GM12878 (cell line): ENCODE measurements around the gene PDE8B. TPM values are rescaled to one million over a fixed set of nuclear protein-coding genes. Genes with fewer than 3 reads are reported as not detected.

Experiments used
- ATAC-seq: fragments of 200-7000 bp; cut with Tn5 transposase; 3 replicates; pipeline ENCODE4 v1.9.1; 2020; ENCODE audit warnings: mild to moderate bottlenecking, moderate library complexity
- BruUV-seq: library from RNA; stranded (reverse); fragments of 400-500 nt; replicated peaks from 2 replicates; lab custom pipeline; 2021; lab: Mats Ljungman, UMichigan
- CTCF ChIA-PET: fragments of 300-600 bp; sonication (Branson Sonifier 250); formaldehyde crosslinking; extraction: SDS; loops from one replicate; lab custom pipeline; 2021; ENCODE audit warnings: inconsistent platforms; lab: Yijun Ruan, JAX
- POLR2A ChIA-PET: fragments of 350-600 bp; formaldehyde crosslinking; extraction: SDS; loops from one replicate; lab custom pipeline; 2021; ENCODE audit warnings: inconsistent platforms; lab: Charles Lee
- RAD21 ChIA-PET: fragments of 300-600 bp; sonication (Branson Sonifier 250); formaldehyde crosslinking; loops from one replicate; lab custom pipeline; 2023; ENCODE audit warnings: antibody characterized with exemption; ENCODE audit not compliant: unreplicated experiment; lab: Charles Lee
- SMC1A ChIA-PET: fragments of 300-600 bp; sonication (Branson Sonifier 250); formaldehyde crosslinking; loops from one replicate; lab custom pipeline; 2023; ENCODE audit not compliant: unreplicated experiment, uncharacterized antibody; lab: Charles Lee
- DNase-seq: peaks from one replicate; pipeline ENCODE4 v3.0.0-alpha.2; 2011; ENCODE audit warnings: low read depth, low spot score
- FAIRE-seq: peaks from 3 replicates; lab custom pipeline; 2011; peaks lifted over from hg19 to GRCh38; lab: Jason Lieb, UNC
- H2AFZ ChIP-seq: 2 replicates; pipeline ENCODE4 v1.6.0; 2011; ENCODE audit warnings: low read depth, low read length, control low read depth; ENCODE audit not compliant: control insufficient read depth
- H3K27ac ChIP-seq: 2 replicates; pipeline ENCODE4 v1.5.1; 2011; ENCODE audit warnings: control low read depth; ENCODE audit not compliant: control insufficient read depth, insufficient read depth
- H3K27me3 ChIP-seq, 2 experiments: replicated peaks in 1 of 2; 2 replicates each; pipeline versions ENCODE4 v1.6.0 to v1.6.1; 2011; ENCODE audit warnings: low read length in 1 of 2; ENCODE audit not compliant: control insufficient read depth in 2 of 2, insufficient read depth in 2 of 2
- H3K36me3 ChIP-seq, 2 experiments: 2 replicates each; pipeline ENCODE4 v1.5.1; 2011; ENCODE audit warnings: low read length in 1 of 2; ENCODE audit not compliant: control insufficient read depth in 2 of 2, insufficient read depth in 2 of 2
- H3K4me1 ChIP-seq: 2 replicates; pipeline ENCODE4 v1.6.1; 2011; ENCODE audit warnings: mild to moderate bottlenecking, low read length, moderate library complexity, mixed read lengths; ENCODE audit not compliant: control insufficient read depth, insufficient read depth
- H3K4me2 ChIP-seq: 2 replicates; pipeline ENCODE4 v1.6.0; 2011; ENCODE audit warnings: control low read depth; ENCODE audit not compliant: control insufficient read depth, insufficient read depth
- H3K4me3 ChIP-seq: fragments of 200-600 bp; sonication (generic); 2 replicates; pipeline ENCODE4 v1.5.1; 2016
- H3K79me2 ChIP-seq: 2 replicates; pipeline ENCODE4 v1.6.0; 2011; ENCODE audit warnings: low read length; ENCODE audit not compliant: control insufficient read depth, insufficient read depth
- H3K9ac ChIP-seq: 2 replicates; pipeline ENCODE4 v1.8.0; 2011; ENCODE audit warnings: low read length, control low read depth, mixed read lengths; ENCODE audit not compliant: control insufficient read depth, insufficient read depth
- H3K9me3 ChIP-seq: replicated peaks from 3 replicates; pipeline ENCODE4 v1.5.1; 2011; ENCODE audit warnings: mild to moderate bottlenecking, low read length; ENCODE audit not compliant: control insufficient read depth, insufficient read depth
- H4K20me1 ChIP-seq: 2 replicates; pipeline ENCODE4 v1.6.0; 2011; ENCODE audit not compliant: control insufficient read depth, insufficient read depth
- CBX3 ChIP-seq: fragments of 200-600 bp; sonication (generic); IDR thresholded peaks from 2 replicates; pipeline ENCODE4 v1.6.1; 2016; ENCODE audit warnings: low read depth, borderline replicate concordance
- ESRRA ChIP-seq: IDR thresholded peaks from 2 replicates; pipeline ENCODE4 v1.6.1; 2012; ENCODE audit warnings: mild to moderate bottlenecking, low read length, improper control_type of control experiment
- HDAC2 ChIP-seq: fragments of 200-600 bp; sonication (generic); IDR thresholded peaks from 2 replicates; pipeline ENCODE4 v1.6.1; 2017
- MEF2A ChIP-seq: IDR thresholded peaks from 2 replicates; pipeline ENCODE4 v1.6.1; 2011; ENCODE audit warnings: low read depth, mild to moderate bottlenecking, low read length, moderate library complexity; ENCODE audit not compliant: insufficient read depth
- MLLT1 ChIP-seq: fragments of 450-650 bp; IDR thresholded peaks from 2 replicates; pipeline ENCODE4 v1.6.1; 2016; ENCODE audit warnings: mild to moderate bottlenecking
- MYB ChIP-seq: fragments of 150-350 bp; IDR thresholded peaks from 2 replicates; pipeline ENCODE4 v1.6.1; 2014; ENCODE audit warnings: mild to moderate bottlenecking, low read depth, low read length, borderline replicate concordance
- NFIC ChIP-seq: IDR thresholded peaks from 2 replicates; pipeline ENCODE4 v1.6.1; 2012; ENCODE audit warnings: low read depth, mild to moderate bottlenecking, inconsistent platforms, low read length, moderate library complexity
- NFYA ChIP-seq: IDR thresholded peaks from 2 replicates; pipeline ENCODE4 v1.6.1; 2011; ENCODE audit warnings: low read depth, mild to moderate bottlenecking, low read length, improper control_type of control experiment, borderline replicate concordance
- PKNOX1 ChIP-seq: fragments of 450-650 bp; IDR thresholded peaks from 2 replicates; pipeline ENCODE4 v1.6.1; 2016; ENCODE audit warnings: mild to moderate bottlenecking
- SREBF1 ChIP-seq: IDR thresholded peaks from 2 replicates; pipeline ENCODE4 v1.6.1; 2012; ENCODE audit warnings: mild to moderate bottlenecking, low read length
- STAT1 ChIP-seq: fragments of 450-650 bp; conservative IDR thresholded peaks from 2 replicates; pipeline ENCODE4 v1.6.1; 2014; ENCODE audit warnings: antibody characterized with exemption, mild to moderate bottlenecking
- TCF7 ChIP-seq: IDR thresholded peaks from 2 replicates; pipeline ENCODE4 v1.6.1; 2014; ENCODE audit warnings: antibody characterized with exemption, borderline replicate concordance
- WRNIP1 ChIP-seq: IDR thresholded peaks from 2 replicates; pipeline ENCODE4 v1.6.1; 2011; ENCODE audit warnings: low read depth, low read length, improper control_type of control experiment, borderline replicate concordance
- ZSCAN29 ChIP-seq: fragments of 450-650 bp; IDR thresholded peaks from 2 replicates; pipeline ENCODE4 v1.6.1; 2017; ENCODE audit warnings: mild to moderate bottlenecking, moderate library complexity
- WGBS: methylation state at CpG from one replicate; pipeline ENCODE4 v1.1.6; 2016; ENCODE audit warnings: low lambda C conversion rate; ENCODE audit not compliant: insufficient replicate concordance, insufficient coverage; ENCODE audit errors: missing lambda C conversion rate; 5-methylcytosine and 5-hydroxymethylcytosine counted together
- in situ Hi-C: fragments of 300-500 bp; cut with MboI; formaldehyde crosslinking; loops from 9 replicates; pipeline ENCODE4 v1.14.3; 2018; ENCODE audit warnings: mixed read lengths
- intact Hi-C: fragments of 100-400 bp; cut with micrococcal nuclease; formaldehyde crosslinking; loops from one replicate; pipeline ENCODE4 v1.14.2; 2022; ENCODE audit not compliant: unreplicated experiment
- polyA plus RNA-seq, 11 experiments: library from polyadenylated mRNA; depleted of rRNA in 4 of 11; unstranded in 6 of 11; stranded (reverse) in 5 of 11; fragments of >200 nt; fragmentation: Nextera tagmentation in 4 of 11; fragmentation: Illumina TruSeq in 1 of 11; extraction: Ambion mirVana in 4 of 11; extraction: Trizol in 1 of 11; gene quantifications; 1 replicate in 1 of 11; 2 replicates in 10 of 11; pipeline versions ENCODE4 v1.2.1 to v1.2.3, GENCODE V29; 2011 to 2016; ENCODE audit warnings: inconsistent platforms in 2 of 11, missing spikeins in 2 of 11, low read depth in 1 of 11
- total RNA-seq, 4 experiments: library from RNA; depleted of rRNA in 3 of 4; stranded (reverse); fragments of >200 nt in 3 of 4; fragmentation: Illumina TruSeq in 1 of 4; extraction: Trizol in 1 of 4; gene quantifications; 2 replicates each; pipeline versions ENCODE4 v1.2.1 to v1.2.3, GENCODE V29; 2013 to 2021
- TF ChIP-seq, protein P1 (sequence below): fragments of 450-650 bp; formaldehyde crosslinking; IDR thresholded peaks from 2 replicates; pipeline ENCODE4 v1.5.0; 2022; ENCODE audit warnings: mild to moderate bottlenecking, missing genetic modification characterization

PDE8B gene
- total and polyA plus RNA-seq, 10 of the 15 experiments (the other 5 are each of a cell fraction or from before 2014, with no cell fraction given) = 0.03 to 0.44 (median 0.20) TPM; not detected in 3

DNA sequence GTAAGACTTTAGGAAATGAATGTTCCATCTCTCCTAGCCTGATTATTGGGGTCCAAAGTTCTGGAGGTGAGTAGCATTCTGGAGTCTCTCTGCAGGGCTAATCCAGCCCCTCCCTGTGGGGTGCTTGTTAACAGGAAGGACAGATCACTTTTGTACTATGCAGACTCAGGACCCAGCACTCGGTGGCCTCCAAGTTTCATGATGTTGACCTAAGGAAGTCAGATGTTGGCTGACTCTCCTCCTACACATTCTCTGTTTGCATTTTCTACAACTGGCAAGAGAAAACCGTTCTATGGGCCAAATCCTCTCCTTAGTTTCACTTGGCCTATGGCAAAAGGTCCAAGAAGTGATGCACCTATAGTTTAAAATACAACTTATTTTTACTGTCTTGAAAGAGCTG lies 5.5 kb upstream of the PDE8B start:
- H3K36me3 ChIP-seq = no peaks in the 10 kb centered on the region
- H3K79me2 ChIP-seq = no peaks in the 10 kb centered on the region
- no peak for TF ChIP-seq PKNOX1
- TF ChIP-seq CBX3 = no peak
- TF ChIP-seq HDAC2 = no peak
- TF ChIP-seq NFIC = no peak
- no peak for TF ChIP-seq NFYA
- TF ChIP-seq, protein P1, sequence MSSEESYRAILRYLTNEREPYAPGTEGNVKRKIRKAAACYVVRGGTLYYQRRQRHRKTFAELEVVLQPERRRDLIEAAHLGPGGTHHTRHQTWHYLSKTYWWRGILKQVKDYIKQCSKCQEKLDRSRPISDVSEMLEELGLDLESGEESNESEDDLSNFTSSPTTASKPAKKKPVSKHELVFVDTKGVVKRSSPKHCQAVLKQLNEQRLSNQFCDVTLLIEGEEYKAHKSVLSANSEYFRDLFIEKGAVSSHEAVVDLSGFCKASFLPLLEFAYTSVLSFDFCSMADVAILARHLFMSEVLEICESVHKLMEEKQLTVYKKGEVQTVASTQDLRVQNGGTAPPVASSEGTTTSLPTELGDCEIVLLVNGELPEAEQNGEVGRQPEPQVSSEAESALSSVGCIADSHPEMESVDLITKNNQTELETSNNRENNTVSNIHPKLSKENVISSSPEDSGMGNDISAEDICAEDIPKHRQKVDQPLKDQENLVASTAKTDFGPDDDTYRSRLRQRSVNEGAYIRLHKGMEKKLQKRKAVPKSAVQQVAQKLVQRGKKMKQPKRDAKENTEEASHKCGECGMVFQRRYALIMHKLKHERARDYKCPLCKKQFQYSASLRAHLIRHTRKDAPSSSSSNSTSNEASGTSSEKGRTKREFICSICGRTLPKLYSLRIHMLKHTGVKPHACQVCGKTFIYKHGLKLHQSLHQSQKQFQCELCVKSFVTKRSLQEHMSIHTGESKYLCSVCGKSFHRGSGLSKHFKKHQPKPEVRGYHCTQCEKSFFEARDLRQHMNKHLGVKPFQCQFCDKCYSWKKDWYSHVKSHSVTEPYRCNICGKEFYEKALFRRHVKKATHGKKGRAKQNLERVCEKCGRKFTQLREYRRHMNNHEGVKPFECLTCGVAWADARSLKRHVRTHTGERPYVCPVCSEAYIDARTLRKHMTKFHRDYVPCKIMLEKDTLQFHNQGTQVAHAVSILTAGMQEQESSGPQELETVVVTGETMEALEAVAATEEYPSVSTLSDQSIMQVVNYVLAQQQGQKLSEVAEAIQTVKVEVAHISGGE (CRISPR knock-in tag) = no peak
- no peak for TF ChIP-seq MYB
- TF ChIP-seq ZSCAN29 = no peak
- no peak for TF ChIP-seq TCF7
- TF ChIP-seq MLLT1 = no peak
- TF ChIP-seq ESRRA = no peak
- TF ChIP-seq STAT1 = no peak
- TF ChIP-seq MEF2A = no peak
- no peak for TF ChIP-seq SREBF1
- TF ChIP-seq WRNIP1 = no peak
- in situ Hi-C loops = no loop called here
- H3K27ac ChIP-seq = no peak overlapping the region
- SMC1A ChIA-PET = no interaction called here
- H3K9ac ChIP-seq = no peak overlapping the region
- POLR2A ChIA-PET = no interaction called here
- BruUV-seq = no TSS peak
- H3K27me3 ChIP-seq = peaks cover 6 to 11% of the 10 kb centered on the region in 2 experiments
- WGBS = 0% methylated on average over 2 of the region's 2 CpGs
- RAD21 ChIA-PET = no interaction called here
- peak; percentile 37; the same call in 2 of the 3 replicates for ATAC-seq
- no peak overlapping the region for H2AFZ ChIP-seq
- no peak overlapping the region for H3K4me3 ChIP-seq
- no peaks in the 10 kb centered on the region for H4K20me1 ChIP-seq
- intact Hi-C loops = no loop called here
- DNase-seq = no peak
- no peak overlapping the region for H3K4me2 ChIP-seq
- CTCF ChIA-PET = no interaction called here
- FAIRE-seq = no peak
- H3K9me3 ChIP-seq = no peaks in the 10 kb centered on the region
- H3K4me1 ChIP-seq = no peaks in the 10 kb centered on the region
